ENCODE results near the gene DNAH8.

DNA sequence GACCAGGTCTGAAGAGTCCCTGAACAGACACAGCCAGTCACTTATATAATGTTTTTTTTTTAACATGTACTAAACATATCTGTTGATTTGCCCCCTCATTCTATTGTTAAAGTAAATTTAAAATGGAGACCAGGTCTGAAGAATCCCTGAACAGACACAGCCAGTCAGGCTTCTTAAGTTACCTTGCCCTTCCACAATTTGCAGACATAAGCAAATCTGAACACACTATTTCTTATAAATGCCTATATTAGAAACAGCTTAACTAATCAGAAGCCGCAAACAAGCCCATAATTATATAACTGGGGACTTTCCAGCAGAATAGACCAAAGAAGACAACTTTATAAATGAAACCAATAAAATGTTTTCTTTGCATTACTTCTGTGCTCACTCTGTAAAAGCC is 118.2 kb downstream of the DNAH8 start:
- TF ChIP-seq POLR2AphosphoS5 (IDR thresholded peaks at IDR 0.05; ENCODE audit: low read depth, low read length), result no peak
- TF ChIP-seq, protein P1, sequence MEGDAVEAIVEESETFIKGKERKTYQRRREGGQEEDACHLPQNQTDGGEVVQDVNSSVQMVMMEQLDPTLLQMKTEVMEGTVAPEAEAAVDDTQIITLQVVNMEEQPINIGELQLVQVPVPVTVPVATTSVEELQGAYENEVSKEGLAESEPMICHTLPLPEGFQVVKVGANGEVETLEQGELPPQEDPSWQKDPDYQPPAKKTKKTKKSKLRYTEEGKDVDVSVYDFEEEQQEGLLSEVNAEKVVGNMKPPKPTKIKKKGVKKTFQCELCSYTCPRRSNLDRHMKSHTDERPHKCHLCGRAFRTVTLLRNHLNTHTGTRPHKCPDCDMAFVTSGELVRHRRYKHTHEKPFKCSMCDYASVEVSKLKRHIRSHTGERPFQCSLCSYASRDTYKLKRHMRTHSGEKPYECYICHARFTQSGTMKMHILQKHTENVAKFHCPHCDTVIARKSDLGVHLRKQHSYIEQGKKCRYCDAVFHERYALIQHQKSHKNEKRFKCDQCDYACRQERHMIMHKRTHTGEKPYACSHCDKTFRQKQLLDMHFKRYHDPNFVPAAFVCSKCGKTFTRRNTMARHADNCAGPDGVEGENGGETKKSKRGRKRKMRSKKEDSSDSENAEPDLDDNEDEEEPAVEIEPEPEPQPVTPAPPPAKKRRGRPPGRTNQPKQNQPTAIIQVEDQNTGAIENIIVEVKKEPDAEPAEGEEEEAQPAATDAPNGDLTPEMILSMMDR (IDR thresholded peaks at IDR 0.05), result no peak
- TF ChIP-seq, protein P2, sequence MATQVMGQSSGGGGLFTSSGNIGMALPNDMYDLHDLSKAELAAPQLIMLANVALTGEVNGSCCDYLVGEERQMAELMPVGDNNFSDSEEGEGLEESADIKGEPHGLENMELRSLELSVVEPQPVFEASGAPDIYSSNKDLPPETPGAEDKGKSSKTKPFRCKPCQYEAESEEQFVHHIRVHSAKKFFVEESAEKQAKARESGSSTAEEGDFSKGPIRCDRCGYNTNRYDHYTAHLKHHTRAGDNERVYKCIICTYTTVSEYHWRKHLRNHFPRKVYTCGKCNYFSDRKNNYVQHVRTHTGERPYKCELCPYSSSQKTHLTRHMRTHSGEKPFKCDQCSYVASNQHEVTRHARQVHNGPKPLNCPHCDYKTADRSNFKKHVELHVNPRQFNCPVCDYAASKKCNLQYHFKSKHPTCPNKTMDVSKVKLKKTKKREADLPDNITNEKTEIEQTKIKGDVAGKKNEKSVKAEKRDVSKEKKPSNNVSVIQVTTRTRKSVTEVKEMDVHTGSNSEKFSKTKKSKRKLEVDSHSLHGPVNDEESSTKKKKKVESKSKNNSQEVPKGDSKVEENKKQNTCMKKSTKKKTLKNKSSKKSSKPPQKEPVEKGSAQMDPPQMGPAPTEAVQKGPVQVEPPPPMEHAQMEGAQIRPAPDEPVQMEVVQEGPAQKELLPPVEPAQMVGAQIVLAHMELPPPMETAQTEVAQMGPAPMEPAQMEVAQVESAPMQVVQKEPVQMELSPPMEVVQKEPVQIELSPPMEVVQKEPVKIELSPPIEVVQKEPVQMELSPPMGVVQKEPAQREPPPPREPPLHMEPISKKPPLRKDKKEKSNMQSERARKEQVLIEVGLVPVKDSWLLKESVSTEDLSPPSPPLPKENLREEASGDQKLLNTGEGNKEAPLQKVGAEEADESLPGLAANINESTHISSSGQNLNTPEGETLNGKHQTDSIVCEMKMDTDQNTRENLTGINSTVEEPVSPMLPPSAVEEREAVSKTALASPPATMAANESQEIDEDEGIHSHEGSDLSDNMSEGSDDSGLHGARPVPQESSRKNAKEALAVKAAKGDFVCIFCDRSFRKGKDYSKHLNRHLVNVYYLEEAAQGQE (IDR thresholded peaks at IDR 0.05; ENCODE audit: insufficient read depth in 1 of 2, low read depth in 2 of 2, low read length in 1 of 2), result no peak
- no peak for TF ChIP-seq TCF7L2 (IDR thresholded peaks at IDR 0.05; ENCODE audit: low read depth, low read length)
- TF ChIP-seq SIN3A (IDR thresholded peaks at IDR 0.05; ENCODE audit: borderline replicate concordance, insufficient read depth, low read depth, low read length), result no peak

All from Panc1 (cell line).